ENCODE results near the gene KLC1.

KLC1 gene

GRCh38 chr14:103706551-103707328 lies 77.7 kb downstream of the KLC1 start:
- CTCF ChIA-PET = interaction anchor here (1.0 to 1.6 kb wide), 2 partner anchors 10 to 27 kb away, joined by 3 to 4 read pairs; no protein-coding TSS in a partner anchor
- TF ChIP-seq CTCF (IDR thresholded peaks at IDR 0.05; ENCODE audit: control extremely low read depth, extremely low read depth, low read depth, missing control alignments) = no peak
- POLR2A ChIA-PET = no interaction called here
- DNase-seq (ENCODE audit: extremely low spot score) = no peak

GRCh38 chr14:103707329-103708263 lies 78.6 kb downstream of the KLC1 start:
- CTCF ChIA-PET = interaction anchor here (1.6 kb wide), 1 partner anchor 28 kb away, joined by 4 read pairs; no protein-coding TSS in a partner anchor
- POLR2A ChIA-PET = no interaction called here
- no peak for TF ChIP-seq CTCF (IDR thresholded peaks at IDR 0.05; ENCODE audit: control extremely low read depth, extremely low read depth, low read depth, missing control alignments)
- DNase-seq (ENCODE audit: extremely low spot score) = no peak

- ChIA-PET POLR2A (no interaction called here), CTCF (no interaction called here)
- no peak for TF ChIP-seq CTCF (IDR thresholded peaks at IDR 0.05; ENCODE audit: control extremely low read depth, extremely low read depth, low read depth, missing control alignments)
- no peak for DNase-seq (ENCODE audit: extremely low spot score)
These were observed 79.8 kb downstream of the KLC1 start for GRCh38 chr14:103708750-103709187.

DNA sequence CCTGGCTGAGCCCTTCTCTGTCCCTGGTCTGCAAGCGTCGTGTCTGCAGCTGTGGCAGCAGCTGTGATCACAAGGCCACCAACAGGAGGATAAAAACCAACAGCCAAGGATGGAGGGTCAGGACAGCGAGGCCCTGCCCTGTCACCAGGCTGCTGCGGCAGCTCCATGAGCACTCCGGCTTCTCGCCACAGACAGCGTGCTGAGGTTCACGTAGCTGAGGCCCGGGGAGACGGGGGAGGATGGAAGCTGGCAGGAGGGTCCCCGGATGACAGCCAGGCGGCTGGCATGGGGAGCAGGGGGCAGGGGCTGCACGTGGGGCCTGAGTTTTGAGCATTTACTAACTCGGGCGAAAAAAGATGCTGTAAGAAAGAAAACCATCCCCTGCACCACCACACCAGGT lies 80.8 kb downstream of the KLC1 start:
- POLR2A ChIA-PET = no interaction called here
- no peak for TF ChIP-seq CTCF (IDR thresholded peaks at IDR 0.05; ENCODE audit: control extremely low read depth, extremely low read depth, low read depth, missing control alignments)
- CTCF ChIA-PET = no interaction called here
- DNase-seq (ENCODE audit: extremely low spot score) = no peak

GRCh38 chr14:103710771-103711377 lies 81.9 kb downstream of the KLC1 start:
- TF ChIP-seq CTCF (IDR thresholded peaks at IDR 0.05; ENCODE audit: control extremely low read depth, extremely low read depth, low read depth, missing control alignments) = no peak
- ChIA-PET POLR2A (no interaction called here), CTCF (interaction anchor here (1.5 kb wide), 1 partner anchor 31 kb away, joined by 3 read pairs; no protein-coding TSS in a partner anchor)
- DNase-seq (ENCODE audit: extremely low spot score) = no peak

Data from GM10248 (cell line).